Fibroblast of villous mesenchyme (primary cell): ENCODE measurements around the gene LDB2. TPM values are rescaled to one million over a fixed set of nuclear protein-coding genes. Genes with fewer than 3 reads are reported as not detected.

ENCODE experiments used
- DNase-seq: peaks from one replicate; pipeline ENCODE4 v3.0.0-alpha.2; 2010; ENCODE audit warnings: low read depth
- H3K4me3 ChIP-seq: 2 replicates; pipeline ENCODE4 v1.5.1; 2011; ENCODE audit warnings: low read depth, mild to moderate bottlenecking, low read length
- total RNA-seq: library from RNA; depleted of rRNA; stranded (reverse); fragments of >200 nt; gene quantifications from 2 replicates; pipeline ENCODE4 v1.2.3, GENCODE V29; 2012
- TF ChIP-seq, protein P1 (sequence below): IDR thresholded peaks from 2 replicates; pipeline ENCODE4 v1.5.1; 2012; ENCODE audit warnings: low read depth, mild to moderate bottlenecking, low read length; ENCODE audit not compliant: insufficient read depth

The LDB2 gene
- total RNA-seq, 1 donor: 19.9 TPM

DNA sequence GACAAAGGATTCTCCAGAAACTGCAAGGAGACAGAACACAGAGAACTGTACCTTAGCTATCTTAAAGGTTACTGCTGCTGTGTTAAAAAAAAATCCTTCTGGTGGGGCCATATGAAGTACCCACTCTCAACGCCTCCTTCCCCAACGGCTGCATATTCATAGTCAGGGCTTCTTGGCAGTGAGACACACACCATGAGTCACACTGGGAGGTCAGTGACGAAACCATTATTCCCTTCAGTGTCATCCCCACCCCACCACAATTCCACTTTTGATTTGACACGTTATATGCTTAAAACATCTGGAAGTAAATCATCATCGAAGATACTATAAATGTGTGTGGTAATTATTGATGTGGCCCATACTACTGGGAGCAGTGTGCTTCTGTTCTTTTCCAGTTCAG lies 271.5 kb downstream of the LDB2 start:
- TF ChIP-seq, protein P1, sequence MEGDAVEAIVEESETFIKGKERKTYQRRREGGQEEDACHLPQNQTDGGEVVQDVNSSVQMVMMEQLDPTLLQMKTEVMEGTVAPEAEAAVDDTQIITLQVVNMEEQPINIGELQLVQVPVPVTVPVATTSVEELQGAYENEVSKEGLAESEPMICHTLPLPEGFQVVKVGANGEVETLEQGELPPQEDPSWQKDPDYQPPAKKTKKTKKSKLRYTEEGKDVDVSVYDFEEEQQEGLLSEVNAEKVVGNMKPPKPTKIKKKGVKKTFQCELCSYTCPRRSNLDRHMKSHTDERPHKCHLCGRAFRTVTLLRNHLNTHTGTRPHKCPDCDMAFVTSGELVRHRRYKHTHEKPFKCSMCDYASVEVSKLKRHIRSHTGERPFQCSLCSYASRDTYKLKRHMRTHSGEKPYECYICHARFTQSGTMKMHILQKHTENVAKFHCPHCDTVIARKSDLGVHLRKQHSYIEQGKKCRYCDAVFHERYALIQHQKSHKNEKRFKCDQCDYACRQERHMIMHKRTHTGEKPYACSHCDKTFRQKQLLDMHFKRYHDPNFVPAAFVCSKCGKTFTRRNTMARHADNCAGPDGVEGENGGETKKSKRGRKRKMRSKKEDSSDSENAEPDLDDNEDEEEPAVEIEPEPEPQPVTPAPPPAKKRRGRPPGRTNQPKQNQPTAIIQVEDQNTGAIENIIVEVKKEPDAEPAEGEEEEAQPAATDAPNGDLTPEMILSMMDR: no peak
- no peak overlapping the region for H3K4me3 ChIP-seq

DNA sequence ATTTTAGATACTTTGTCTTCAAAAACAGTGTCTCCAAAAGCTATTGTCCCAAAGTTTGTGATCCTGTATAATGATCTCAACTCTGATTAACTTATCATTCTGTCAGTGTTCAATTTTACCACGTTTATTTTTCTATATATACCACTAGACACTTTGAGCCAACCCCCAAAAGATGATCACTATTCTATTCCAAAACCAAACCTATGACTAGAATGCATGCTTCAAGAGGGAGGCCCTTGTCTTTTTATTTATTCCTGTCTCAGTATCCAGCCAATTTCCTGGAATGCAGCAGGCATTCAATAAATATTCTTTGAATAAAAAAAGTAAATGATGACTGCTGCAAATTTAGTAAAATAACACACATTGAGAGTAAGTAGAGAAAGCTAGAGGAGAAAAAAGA lies 275.6 kb downstream of the LDB2 start:
- H3K4me3 ChIP-seq: no peak overlapping the region
- DNase-seq: no peak
- TF ChIP-seq, protein P1: no peak

More for the DNA sequence above, 271.5 kb downstream of the LDB2 start:
- peak; percentile 91 for DNase-seq

DNA sequence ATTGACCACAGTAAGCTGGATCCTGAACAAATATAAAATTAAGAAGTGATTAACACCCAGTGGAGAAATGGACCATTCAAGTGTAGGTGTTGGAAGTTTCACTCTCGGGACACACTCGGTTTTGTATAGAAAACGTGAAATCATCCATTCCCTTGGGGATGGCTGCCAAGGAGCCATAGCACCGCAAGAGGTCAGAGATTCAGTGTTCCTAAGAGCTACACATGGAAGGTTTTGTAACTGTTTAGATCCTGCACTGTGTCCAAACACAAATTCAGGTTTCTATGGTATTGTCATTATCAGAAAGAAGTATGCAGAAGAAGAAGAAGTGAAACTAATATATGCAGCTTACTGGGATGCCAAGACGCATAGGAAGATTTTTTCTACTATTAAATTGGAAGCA lies 281.0 kb downstream of the LDB2 start:
- TF ChIP-seq, protein P1: no peak
- DNase-seq: peak; percentile 83
- H3K4me3 ChIP-seq: peak overlapping the region; percentile 5

DNA sequence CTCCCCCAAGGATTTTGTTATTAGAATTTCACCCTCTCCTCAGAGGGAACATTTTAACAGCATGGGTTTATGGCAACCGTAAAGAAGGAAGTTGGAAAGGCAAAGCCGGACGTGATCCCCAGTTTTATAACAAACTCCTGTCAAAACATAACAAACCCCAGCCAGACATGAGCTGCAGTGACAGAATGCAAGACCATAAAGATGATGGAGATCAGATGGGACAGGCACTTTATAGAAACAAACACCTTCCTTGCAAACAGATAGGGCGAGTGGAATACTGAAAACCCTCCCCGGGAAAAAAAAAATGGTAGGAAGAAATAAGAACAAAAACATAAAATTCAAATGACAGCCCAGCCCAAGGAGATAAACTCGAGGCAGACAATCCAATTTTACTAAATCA lies 281.4 kb downstream of the LDB2 start:
- peak overlapping the region; percentile 5 for H3K4me3 ChIP-seq
- TF ChIP-seq, protein P1: no peak
- peak; percentile 87 for DNase-seq

DNA sequence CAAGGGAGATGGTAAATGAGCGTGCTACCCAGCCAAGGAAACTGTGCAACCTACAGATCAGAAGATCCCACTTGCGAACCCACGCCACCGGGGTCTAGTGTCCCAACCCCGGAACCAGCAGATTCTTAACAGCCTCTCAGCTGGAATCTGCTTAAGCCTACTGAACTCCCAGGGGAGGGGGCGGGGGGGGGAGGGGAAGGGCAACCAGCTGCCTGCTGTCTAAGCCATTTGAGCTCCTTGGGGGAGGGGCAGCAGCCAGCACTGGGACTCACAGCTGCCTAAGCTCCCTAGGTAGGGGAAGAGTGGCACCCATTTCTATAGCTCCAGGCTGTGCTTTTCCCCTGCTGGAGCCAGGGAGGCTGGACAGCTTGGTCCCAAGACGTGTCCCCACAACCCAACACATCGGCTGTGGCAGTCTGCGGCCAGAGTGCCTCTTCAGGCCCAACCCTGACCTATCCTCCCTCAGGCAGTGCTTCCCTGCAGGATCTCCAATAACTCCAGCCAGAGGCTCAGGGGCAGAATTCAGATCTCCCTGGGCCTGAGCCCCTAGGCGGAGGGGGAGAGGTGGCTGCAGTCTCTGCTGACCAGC lies 289.2 kb downstream of the LDB2 start:
- DNase-seq: no peak
- no peak overlapping the region for H3K4me3 ChIP-seq
- TF ChIP-seq, protein P1: no peak

DNA sequence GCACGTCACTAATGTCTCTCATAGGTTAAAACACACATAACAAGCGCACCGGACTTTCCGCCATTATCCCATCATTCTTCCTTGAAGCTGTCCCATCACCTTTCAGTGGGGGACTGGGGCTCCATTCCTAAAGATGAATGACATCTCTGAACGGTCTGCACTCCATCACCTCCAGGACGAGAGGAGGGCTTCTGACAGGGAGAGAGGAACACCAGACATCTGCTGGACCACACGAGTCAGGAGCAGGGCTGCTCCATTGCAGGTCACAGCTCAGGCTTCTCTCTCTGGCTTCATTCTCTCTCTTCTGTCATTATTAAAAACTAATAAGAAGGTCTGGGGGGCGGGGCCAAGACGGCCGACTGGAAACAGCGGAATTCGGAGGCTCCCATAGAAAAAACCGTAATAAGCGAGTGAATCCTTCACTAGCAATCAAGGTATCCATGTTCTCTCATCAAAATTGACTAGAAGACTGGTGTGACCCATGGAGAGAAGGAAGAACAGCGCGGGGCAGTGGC lies 289.8 kb downstream of the LDB2 start:
- TF ChIP-seq, protein P1: no peak
- H3K4me3 ChIP-seq: no peak overlapping the region
- DNase-seq: no peak

DNA sequence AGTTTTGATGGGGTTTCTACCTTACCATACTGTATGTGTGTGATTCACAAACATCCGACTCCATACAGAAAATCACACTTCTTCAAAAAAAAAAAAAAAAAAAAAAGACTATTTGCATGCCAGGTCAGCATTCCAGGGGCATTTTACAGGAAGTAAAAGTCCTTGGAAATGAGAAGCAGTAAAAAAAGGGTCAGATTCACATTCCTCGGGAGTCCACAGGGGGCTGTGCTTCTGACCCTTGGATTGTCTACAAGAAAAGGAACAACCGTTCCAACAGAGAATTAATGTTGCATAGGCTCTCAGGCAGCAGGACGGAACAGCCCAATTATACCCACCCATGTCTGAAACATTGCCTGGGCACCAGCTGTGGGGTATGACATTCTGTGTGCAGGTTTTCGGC lies 290.3 kb downstream of the LDB2 start:
- TF ChIP-seq, protein P1: no peak
- DNase-seq: no peak
- no peak overlapping the region for H3K4me3 ChIP-seq
